8988T (cell line): ENCODE results near the gene EPAS1.

Experiments
- DNase-seq: peaks from one replicate; pipeline ENCODE4 v3.0.0; 2011

Gene EPAS1

GRCh38 chr2:46296840-46297545 lies at the start of gene EPAS1:
TSS of gene EPAS1 (plus strand) at chr2:46297407. CDS start at chr2:46297912, 505 bp downstream.
- peak; percentile 97 for DNase-seq

- DNase-seq, result no peak
These were observed 49.0 kb upstream of the EPAS1 start for GRCh38 chr2:46248171-46248570.

- no peak for DNase-seq
These were observed 47.6 kb upstream of the EPAS1 start for GRCh38 chr2:46249654-46250053.

GRCh38 chr2:46252891-46253659 lies 44.1 kb upstream of the EPAS1 start:
- DNase-seq, result no peak

GRCh38 chr2:46254474-46254873 lies 42.7 kb upstream of the EPAS1 start:
- no peak for DNase-seq

- DNase-seq, result no peak
These were observed 40.6 kb upstream of the EPAS1 start for GRCh38 chr2:46256563-46257142.

GRCh38 chr2:46257476-46257875 lies 39.7 kb upstream of the EPAS1 start:
- no peak for DNase-seq

GRCh38 chr2:46257980-46258379 lies 39.2 kb upstream of the EPAS1 start:
- no peak for DNase-seq

- DNase-seq, result no peak
These were observed 38.0 kb upstream of the EPAS1 start for GRCh38 chr2:46258937-46259776.

- no peak for DNase-seq
These were observed 37.4 kb upstream of the EPAS1 start for GRCh38 chr2:46259777-46260168.

- DNase-seq, result no peak
These were observed 36.9 kb upstream of the EPAS1 start for GRCh38 chr2:46260305-46260704.

- no peak for DNase-seq
These were observed 34.8 kb upstream of the EPAS1 start for GRCh38 chr2:46262248-46262938.

GRCh38 chr2:46263347-46263746 lies 33.9 kb upstream of the EPAS1 start:
- no peak for DNase-seq

- no peak for DNase-seq
These were observed 32.8 kb upstream of the EPAS1 start for GRCh38 chr2:46264447-46264846.

GRCh38 chr2:46266134-46266533 lies 31.1 kb upstream of the EPAS1 start:
- no peak for DNase-seq

GRCh38 chr2:46267616-46268015 lies 29.6 kb upstream of the EPAS1 start:
- no peak for DNase-seq

GRCh38 chr2:46268196-46268595 lies 29.0 kb upstream of the EPAS1 start:
- DNase-seq, result no peak

GRCh38 chr2:46269001-46269400 lies 28.2 kb upstream of the EPAS1 start:
- DNase-seq, result no peak

- no peak for DNase-seq
These were observed 27.5 kb upstream of the EPAS1 start for GRCh38 chr2:46269544-46270273.

GRCh38 chr2:46270384-46270783 lies 26.8 kb upstream of the EPAS1 start:
- DNase-seq, result no peak

- DNase-seq, result no peak
These were observed 23.9 kb upstream of the EPAS1 start for GRCh38 chr2:46273225-46273863.
